Measurements from ENCODE around the gene TMEM260. TPM values are rescaled to one million over a fixed set of nuclear protein-coding genes. Genes with fewer than 3 reads are reported as not detected.

TMEM260 gene
- total RNA-seq, 1 donor from 2014 or later = 14.7 TPM

GRCh38 chr14:56633544-56633943 is 53.9 kb downstream of the TMEM260 start:
- H3K9me3 Mint-ChIP-seq = peaks cover 8% of the 10 kb centered on the region
- no peaks in the 10 kb centered on the region for H3K4me1 Mint-ChIP-seq
- H3K36me3 Mint-ChIP-seq (ENCODE audit: low read depth) = peaks cover 73% of the 10 kb centered on the region
- intact Hi-C loops (cut with micrococcal nuclease) = no loop called here
- H3K27ac Mint-ChIP-seq = no peak overlapping the region
- H3K4me3 Mint-ChIP-seq = no peak overlapping the region
- no peak for DNase-seq
- H3K27me3 Mint-ChIP-seq = no peaks in the 10 kb centered on the region

GRCh38 chr14:56635041-56635440 is 55.4 kb downstream of the TMEM260 start:
- no peak for DNase-seq
- no peak overlapping the region for H3K27ac Mint-ChIP-seq
- H3K4me1 Mint-ChIP-seq = no peaks in the 10 kb centered on the region
- H3K4me3 Mint-ChIP-seq = no peak overlapping the region
- peaks cover 7% of the 10 kb centered on the region for H3K9me3 Mint-ChIP-seq
- intact Hi-C loops (cut with micrococcal nuclease) = no loop called here
- no peaks in the 10 kb centered on the region for H3K27me3 Mint-ChIP-seq
- peaks cover 75% of the 10 kb centered on the region for H3K36me3 Mint-ChIP-seq (ENCODE audit: low read depth)

GRCh38 chr14:56647493-56647892 is 67.9 kb downstream of the TMEM260 start:
- Mint-ChIP-seq H3K4me1 (no peaks in the 10 kb centered on the region), H3K4me3 (no peak overlapping the region), H3K36me3 (ENCODE audit: low read depth) (peaks cover 5% of the 10 kb centered on the region), H3K27me3 (no peaks in the 10 kb centered on the region), H3K9me3 (no peaks in the 10 kb centered on the region), H3K27ac (no peak overlapping the region)
- intact Hi-C loops (cut with micrococcal nuclease) = no loop called here
- DNase-seq = no peak

GRCh38 chr14:56648508-56649301 is 69.1 kb downstream of the TMEM260 start:
- Mint-ChIP-seq H3K9me3 (no peaks in the 10 kb centered on the region), H3K4me1 (no peaks in the 10 kb centered on the region), H3K27ac (no peak overlapping the region), H3K27me3 (no peaks in the 10 kb centered on the region), H3K4me3 (no peak overlapping the region), H3K36me3 (ENCODE audit: low read depth) (peaks cover 5% of the 10 kb centered on the region)
- intact Hi-C loops (cut with micrococcal nuclease) = no loop called here
- peak; percentile 37 for DNase-seq

- no peak for DNase-seq
- Mint-ChIP-seq H3K9me3 (no peaks in the 10 kb centered on the region), H3K27me3 (no peaks in the 10 kb centered on the region), H3K36me3 (ENCODE audit: low read depth) (peaks cover 4% of the 10 kb centered on the region), H3K4me1 (no peaks in the 10 kb centered on the region), H3K27ac (no peak overlapping the region), H3K4me3 (no peak overlapping the region)
- intact Hi-C loops (cut with micrococcal nuclease) = no loop called here
Measured at GRCh38 chr14:56649382-56649781, 69.8 kb downstream of the TMEM260 start.

- H3K9me3 Mint-ChIP-seq = no peaks in the 10 kb centered on the region
- intact Hi-C loops (cut with micrococcal nuclease) = loop anchor here (10.0 kb wide), 1 partner anchor 665 kb away; no protein-coding TSS in a partner anchor
- no peak overlapping the region for H3K4me3 Mint-ChIP-seq
- peaks cover 4% of the 10 kb centered on the region for H3K36me3 Mint-ChIP-seq (ENCODE audit: low read depth)
- peak; percentile 15 for DNase-seq
- H3K27ac Mint-ChIP-seq = no peak overlapping the region
- H3K27me3 Mint-ChIP-seq = no peaks in the 10 kb centered on the region
- no peaks in the 10 kb centered on the region for H3K4me1 Mint-ChIP-seq
Measured at GRCh38 chr14:56650048-56650447, 70.5 kb downstream of the TMEM260 start.

GRCh38 chr14:56650979-56651378 is 71.4 kb downstream of the TMEM260 start:
- Mint-ChIP-seq H3K4me1 (no peaks in the 10 kb centered on the region), H3K36me3 (ENCODE audit: low read depth) (peaks cover 4% of the 10 kb centered on the region), H3K4me3 (no peak overlapping the region), H3K9me3 (no peaks in the 10 kb centered on the region), H3K27ac (no peak overlapping the region), H3K27me3 (no peaks in the 10 kb centered on the region)
- intact Hi-C loops (cut with micrococcal nuclease) = loop anchor here (10.0 kb wide), 1 partner anchor 664 kb away; no protein-coding TSS in a partner anchor
- DNase-seq = peak; percentile 10

- H3K9me3 Mint-ChIP-seq = no peaks in the 10 kb centered on the region
- no peak for DNase-seq
- no peaks in the 10 kb centered on the region for H3K36me3 Mint-ChIP-seq (ENCODE audit: low read depth)
- H3K27ac Mint-ChIP-seq = no peak overlapping the region
- H3K4me1 Mint-ChIP-seq = no peaks in the 10 kb centered on the region
- intact Hi-C loops (cut with micrococcal nuclease) = loop anchor here (10.0 kb wide), 1 partner anchor 657 kb away; no protein-coding TSS in a partner anchor
- no peaks in the 10 kb centered on the region for H3K27me3 Mint-ChIP-seq
- H3K4me3 Mint-ChIP-seq = no peak overlapping the region
Measured at GRCh38 chr14:56657604-56658003, 78.0 kb downstream of the TMEM260 start.

- Mint-ChIP-seq H3K4me1 (no peaks in the 10 kb centered on the region), H3K27ac (no peak overlapping the region), H3K9me3 (no peaks in the 10 kb centered on the region), H3K4me3 (no peak overlapping the region), H3K36me3 (ENCODE audit: low read depth) (no peaks in the 10 kb centered on the region), H3K27me3 (no peaks in the 10 kb centered on the region)
- intact Hi-C loops (cut with micrococcal nuclease) = loop anchor here (10.0 kb wide), 1 partner anchor 655 kb away; no protein-coding TSS in a partner anchor
- DNase-seq = no peak
Measured at GRCh38 chr14:56659378-56659777, 79.8 kb downstream of the TMEM260 start.

GRCh38 chr14:56659964-56660551 is 80.5 kb downstream of the TMEM260 start:
- no peaks in the 10 kb centered on the region for H3K27me3 Mint-ChIP-seq
- H3K4me3 Mint-ChIP-seq = no peak overlapping the region
- H3K9me3 Mint-ChIP-seq = peaks cover 2% of the 10 kb centered on the region
- intact Hi-C loops (cut with micrococcal nuclease) = loop anchor here (10.0 kb wide), 1 partner anchor 655 kb away; no protein-coding TSS in a partner anchor
- no peaks in the 10 kb centered on the region for H3K4me1 Mint-ChIP-seq
- no peaks in the 10 kb centered on the region for H3K36me3 Mint-ChIP-seq (ENCODE audit: low read depth)
- no peak overlapping the region for H3K27ac Mint-ChIP-seq
- DNase-seq = no peak

GRCh38 chr14:56660677-56661389 is 81.2 kb downstream of the TMEM260 start:
- H3K9me3 Mint-ChIP-seq = peaks cover 10% of the 10 kb centered on the region
- no peak overlapping the region for H3K4me3 Mint-ChIP-seq
- no peak for DNase-seq
- H3K4me1 Mint-ChIP-seq = no peaks in the 10 kb centered on the region
- no peak overlapping the region for H3K27ac Mint-ChIP-seq
- intact Hi-C loops (cut with micrococcal nuclease) = no loop called here
- H3K27me3 Mint-ChIP-seq = no peaks in the 10 kb centered on the region
- no peaks in the 10 kb centered on the region for H3K36me3 Mint-ChIP-seq (ENCODE audit: low read depth)

- DNase-seq = peak; percentile 4
- H3K36me3 Mint-ChIP-seq (ENCODE audit: low read depth) = no peaks in the 10 kb centered on the region
- no peaks in the 10 kb centered on the region for H3K27me3 Mint-ChIP-seq
- no peak overlapping the region for H3K27ac Mint-ChIP-seq
- intact Hi-C loops (cut with micrococcal nuclease) = no loop called here
- no peak overlapping the region for H3K4me3 Mint-ChIP-seq
- H3K9me3 Mint-ChIP-seq = peaks cover 13% of the 10 kb centered on the region
- H3K4me1 Mint-ChIP-seq = no peaks in the 10 kb centered on the region
Measured at GRCh38 chr14:56661478-56661877, 81.9 kb downstream of the TMEM260 start.

GRCh38 chr14:56664811-56665421 is 85.3 kb downstream of the TMEM260 start:
- no peak overlapping the region for H3K27ac Mint-ChIP-seq
- no peaks in the 10 kb centered on the region for H3K27me3 Mint-ChIP-seq
- intact Hi-C loops (cut with micrococcal nuclease) = no loop called here
- H3K4me1 Mint-ChIP-seq = no peaks in the 10 kb centered on the region
- no peak for DNase-seq
- H3K36me3 Mint-ChIP-seq (ENCODE audit: low read depth) = no peaks in the 10 kb centered on the region
- peaks cover 19% of the 10 kb centered on the region for H3K9me3 Mint-ChIP-seq
- H3K4me3 Mint-ChIP-seq = no peak overlapping the region

Measured in activated CD4-positive, alpha-beta T cell treated with anti-CD3 and anti-CD28 coated beads, Interleukin-2, amount 10 ng/mL, durations not matched to agents 24 days and 14 days (primary cell).